GM23338 (cell line): ENCODE measurements around the gene ANP32A. TPM values are rescaled to one million over a fixed set of nuclear protein-coding genes. Genes with fewer than 3 reads are reported as not detected.

Experiments used
- ATAC-seq: fragments of 200-7000 bp; cut with Tn5 transposase; 3 replicates; pipeline ENCODE4 v1.9.1; 2020
- DNase-seq: peaks from one replicate; pipeline ENCODE4 v3.0.0-alpha.2; 2015; ENCODE audit warnings: low spot score
- H2AFZ ChIP-seq: fragments of 200-600 bp; sonication (generic); 2 replicates; pipeline ENCODE4 v1.8.0; 2016; ENCODE audit warnings: antibody characterized with exemption, mild to moderate bottlenecking, moderate library complexity
- H3F3A ChIP-seq: fragments of 200-600 bp; sonication (generic); replicated peaks from 2 replicates; pipeline ENCODE4 v1.8.0; 2017; ENCODE audit warnings: antibody characterized with exemption, mixed run types, low read depth
- H3K27ac ChIP-seq: fragments of 200-600 bp; sonication (generic); 2 replicates; pipeline ENCODE4 v1.6.1; 2016; ENCODE audit warnings: low read depth
- H3K27me3 ChIP-seq: fragments of 200-600 bp; sonication (generic); 2 replicates; pipeline ENCODE4 v1.8.0; 2016; ENCODE audit warnings: mild to moderate bottlenecking, mixed run types, moderate library complexity; ENCODE audit not compliant: insufficient read depth
- H3K36me3 ChIP-seq: fragments of 200-600 bp; sonication (generic); 2 replicates; pipeline ENCODE4 v1.8.0; 2016; ENCODE audit warnings: mild to moderate bottlenecking; ENCODE audit not compliant: insufficient read depth
- H3K4me1 ChIP-seq: fragments of 200-600 bp; sonication (generic); 2 replicates; pipeline ENCODE4 v1.8.0; 2016; ENCODE audit warnings: mild to moderate bottlenecking, moderate library complexity; ENCODE audit not compliant: insufficient read depth
- H3K4me2 ChIP-seq: fragments of 200-600 bp; sonication (generic); 2 replicates; pipeline ENCODE4 v1.7.1; 2017; ENCODE audit warnings: mixed run types
- H3K4me3 ChIP-seq: fragments of 200-600 bp; sonication (generic); 2 replicates; pipeline ENCODE4 v1.6.1; 2016; ENCODE audit warnings: mixed run types
- H3K79me2 ChIP-seq: fragments of 200-600 bp; sonication (generic); replicated peaks from 2 replicates; pipeline ENCODE4 v1.8.0; 2017; ENCODE audit warnings: mild to moderate bottlenecking; ENCODE audit not compliant: insufficient read depth
- H3K9me2 ChIP-seq: fragments of 200-600 bp; sonication (generic); 2 replicates; pipeline ENCODE4 v1.8.0; 2017; ENCODE audit not compliant: insufficient read depth
- H4K20me1 ChIP-seq: fragments of 200-600 bp; sonication (generic); replicated peaks from 2 replicates; pipeline ENCODE4 v1.8.0; 2017; ENCODE audit warnings: mild to moderate bottlenecking; ENCODE audit not compliant: insufficient read depth
- H3K27ac Mint-ChIP-seq: 2 replicates; pipeline ENCODE4 v1.8.0; 2020; ENCODE audit warnings: inconsistent platforms, mild to moderate bottlenecking, moderate library complexity, mixed read lengths
- H3K27me3 Mint-ChIP-seq: 3 replicates; pipeline ENCODE4 v1.8.0; 2022; ENCODE audit warnings: low read depth, mild to moderate bottlenecking, moderate library complexity, mixed read lengths, inconsistent platforms; ENCODE audit not compliant: insufficient read depth, poor library complexity
- H3K36me3 Mint-ChIP-seq: 3 replicates; pipeline ENCODE4 v1.8.0; 2021; ENCODE audit warnings: low read depth, mild to moderate bottlenecking, inconsistent platforms, moderate library complexity, mixed read lengths
- H3K4me1 Mint-ChIP-seq: 3 replicates; pipeline ENCODE4 v1.8.0; 2020; ENCODE audit warnings: mild to moderate bottlenecking, inconsistent platforms, mixed read lengths
- H3K4me3 Mint-ChIP-seq: 3 replicates; pipeline ENCODE4 v1.8.0; 2021; ENCODE audit warnings: moderate library complexity, mild to moderate bottlenecking, inconsistent platforms, mixed read lengths
- H3K9me3 Mint-ChIP-seq: 3 replicates; pipeline ENCODE4 v1.8.0; 2020; ENCODE audit warnings: moderate library complexity, mild to moderate bottlenecking, inconsistent platforms, mixed read lengths
- CTCF ChIP-seq, 2 experiments: fragments of 200-600 bp in 1 of 2; sonication (generic) in 1 of 2; conservative IDR thresholded peaks; 2 replicates each; pipeline versions ENCODE4 v1.5.1 to v1.6.1; 2016 to 2017; ENCODE audit warnings: antibody characterized with exemption in 2 of 2, low read depth in 2 of 2, mild to moderate bottlenecking in 2 of 2, moderate library complexity in 1 of 2
- ETS1 ChIP-seq: IDR thresholded peaks from 2 replicates; pipeline ENCODE4 v1.6.1; 2016; ENCODE audit warnings: antibody characterized with exemption
- NANOG ChIP-seq: IDR thresholded peaks from 2 replicates; pipeline ENCODE4 v1.6.1; 2016; ENCODE audit warnings: antibody characterized with exemption, borderline replicate concordance
- POLR2AphosphoS5 ChIP-seq: IDR thresholded peaks from 2 replicates; pipeline ENCODE4 v1.6.1; 2016; ENCODE audit warnings: antibody characterized with exemption, low read depth
- ZNF462 ChIP-seq: fragments of 250-450 bp; sonication (Bioruptor Pico); IDR thresholded peaks from 2 replicates; pipeline ENCODE4 v1.5.0; 2020; ENCODE audit warnings: mild to moderate bottlenecking, moderate library complexity
- polyA plus RNA-seq: library from polyadenylated mRNA; unstranded; fragments of >200 nt; fragmentation: Nextera tagmentation; extraction: Ambion mirVana; gene quantifications from 2 replicates; pipeline ENCODE4 v1.2.1, GENCODE V29; 2016
- total RNA-seq: library from RNA; depleted of rRNA; stranded (reverse); fragments of >200 nt; shearing (Covaris generic); gene quantifications from 2 replicates; pipeline ENCODE4 v1.2.3, GENCODE V29; 2014

Gene ANP32A
- total and polyA plus RNA-seq, 2 experiments from 2014 or later, result 204 to 304 TPM

- no peak for TF ChIP-seq ZNF462 (CRISPR knock-in tag)
These were observed 26.2 kb upstream of the ANP32A start (continued) for GRCh38 chr15:68846851-68847439.

- peaks cover 10% of the 10 kb centered on the region for H3K27me3 Mint-ChIP-seq
- no peak overlapping the region for H3K27ac ChIP-seq
- no peaks in the 10 kb centered on the region for H3K9me3 Mint-ChIP-seq
- H2AFZ ChIP-seq, result no peak overlapping the region
- no peaks in the 10 kb centered on the region for H3K79me2 ChIP-seq
- no peaks in the 10 kb centered on the region for H3F3A ChIP-seq
- H3K4me1 ChIP-seq, result peaks cover 8% of the 10 kb centered on the region
- no peaks in the 10 kb centered on the region for H3K9me2 ChIP-seq
- no peak overlapping the region for H3K4me2 ChIP-seq
- H3K27ac Mint-ChIP-seq, result no peak overlapping the region
- H3K36me3 ChIP-seq, result no peaks in the 10 kb centered on the region
- H4K20me1 ChIP-seq, result no peaks in the 10 kb centered on the region
- H3K36me3 Mint-ChIP-seq, result no peaks in the 10 kb centered on the region
- H3K4me3 ChIP-seq, result no peak overlapping the region
- H3K4me1 Mint-ChIP-seq, result peaks cover 4% of the 10 kb centered on the region
- no peak for DNase-seq
- no peak overlapping the region for H3K4me3 Mint-ChIP-seq
- ATAC-seq, result no peak
- peaks cover 19% of the 10 kb centered on the region for H3K27me3 ChIP-seq
- TF ChIP-seq POLR2AphosphoS5 (no peak), NANOG (no peak), CTCF (conservative IDR thresholded peaks at IDR 0.05; ENCODE audit: low read depth in 2 of 2) (no peak), ETS1 (no peak)
These were observed 24.3 kb upstream of the ANP32A start for GRCh38 chr15:68844856-68845550.
